GM12892 (cell line): ENCODE measurements around the gene EFL1.

Experiments
- POLR2A ChIP-seq: IDR thresholded peaks from 2 replicates; pipeline ENCODE4 v1.6.1; 2011; ENCODE audit warnings: low read depth, low read length, control low read depth
- POLR2AphosphoS5 ChIP-seq: IDR thresholded peaks from 2 replicates; pipeline ENCODE4 v1.6.1; 2011; ENCODE audit warnings: low read depth, low read length, control low read depth
- TAF1 ChIP-seq: IDR thresholded peaks from 2 replicates; pipeline ENCODE4 v1.6.1; 2011; ENCODE audit warnings: low read depth, mild to moderate bottlenecking, control low read depth, low read length, borderline replicate concordance

DNA sequence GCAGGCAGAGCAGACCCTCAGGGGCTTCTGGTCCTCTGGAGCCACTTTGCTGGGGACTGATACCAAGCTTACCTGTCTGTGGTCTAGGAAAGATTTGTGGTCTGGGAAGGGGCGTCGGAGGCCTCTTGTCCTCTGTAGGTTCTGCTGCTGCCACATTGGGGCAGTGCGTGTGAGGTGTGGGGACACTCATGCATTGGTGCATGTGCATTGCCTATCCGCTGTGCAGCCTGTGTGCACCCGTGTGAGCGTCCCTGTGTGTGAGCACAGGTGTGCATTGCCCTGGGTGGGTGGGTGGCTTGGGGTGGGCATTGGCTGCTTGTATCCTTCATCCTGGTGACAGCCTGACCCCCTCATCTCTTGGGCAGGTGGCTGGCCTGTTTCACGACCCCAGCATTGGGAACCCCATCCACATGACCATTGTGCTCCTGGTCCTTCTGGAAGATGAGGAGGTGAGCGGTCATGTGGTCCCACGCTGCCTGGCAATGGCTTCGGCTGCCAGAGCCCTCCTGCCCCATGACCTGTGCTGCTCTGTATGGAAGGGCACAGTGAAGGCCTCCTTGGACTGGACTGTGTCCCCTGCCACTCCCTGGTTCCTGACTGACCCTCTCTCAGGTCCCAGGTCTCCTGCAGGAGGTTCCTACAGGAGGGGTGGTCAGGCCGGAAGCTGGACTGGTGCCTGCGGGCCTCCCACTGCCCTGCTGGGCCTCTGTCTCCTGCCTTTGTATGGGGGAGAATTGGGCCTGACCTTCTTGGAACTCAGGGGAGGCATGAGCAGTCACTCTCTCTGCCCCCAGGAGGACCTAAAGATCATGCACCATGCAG lies 41.6 kb upstream of the EFL1 start:
- no peak for TF ChIP-seq POLR2A
- no peak for TF ChIP-seq POLR2AphosphoS5
- TF ChIP-seq TAF1: no peak
